ENCODE measurements around the gene CIBAR2.
"Not testable (repeated sequence)": the region's sequence is repeated elsewhere in the genome, so short reads cannot be mapped to it uniquely, and the experiment has no call there.

Gene CIBAR2

DNA sequence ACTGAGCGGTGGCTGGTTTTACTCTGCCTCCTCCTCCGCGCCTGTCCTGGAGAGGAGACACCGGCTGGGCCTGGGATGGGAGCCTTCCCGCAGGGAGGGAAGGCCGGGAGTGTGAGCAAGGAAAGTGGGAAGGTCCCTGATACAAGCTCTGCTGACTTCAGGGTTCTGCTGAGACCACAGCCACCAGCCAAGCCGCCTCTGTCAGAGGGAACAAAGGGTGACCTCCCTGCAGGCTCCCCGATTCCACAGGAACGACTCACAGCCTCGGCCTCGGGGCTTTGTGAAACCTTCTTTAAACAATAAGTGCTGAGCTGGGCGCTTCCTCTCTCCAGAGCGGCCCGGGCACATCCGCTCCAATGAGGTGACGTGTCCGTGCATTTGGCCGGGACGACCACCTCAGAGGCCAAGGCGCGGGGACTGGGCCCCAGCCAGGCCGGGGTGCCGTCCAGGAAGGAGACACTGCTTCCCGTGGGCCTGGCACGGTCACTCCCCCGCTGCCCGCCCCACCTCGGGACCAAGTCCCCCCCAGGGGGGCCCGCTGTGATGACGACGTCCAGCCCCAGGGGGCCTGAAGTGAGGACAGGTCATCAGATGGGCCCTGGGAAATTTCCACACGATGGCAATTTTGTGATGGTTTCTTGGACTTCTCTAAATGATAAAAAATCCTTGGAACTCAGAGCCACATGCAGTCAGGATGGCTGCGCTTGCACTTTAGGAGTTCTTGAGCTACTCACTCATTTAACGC, 11.8 kb upstream of the CIBAR2 start:
- DNase-seq (ENCODE audit: low read depth in 2 of 2), result peak; percentile 87 to 91
- TF ChIP-seq, protein P1, sequence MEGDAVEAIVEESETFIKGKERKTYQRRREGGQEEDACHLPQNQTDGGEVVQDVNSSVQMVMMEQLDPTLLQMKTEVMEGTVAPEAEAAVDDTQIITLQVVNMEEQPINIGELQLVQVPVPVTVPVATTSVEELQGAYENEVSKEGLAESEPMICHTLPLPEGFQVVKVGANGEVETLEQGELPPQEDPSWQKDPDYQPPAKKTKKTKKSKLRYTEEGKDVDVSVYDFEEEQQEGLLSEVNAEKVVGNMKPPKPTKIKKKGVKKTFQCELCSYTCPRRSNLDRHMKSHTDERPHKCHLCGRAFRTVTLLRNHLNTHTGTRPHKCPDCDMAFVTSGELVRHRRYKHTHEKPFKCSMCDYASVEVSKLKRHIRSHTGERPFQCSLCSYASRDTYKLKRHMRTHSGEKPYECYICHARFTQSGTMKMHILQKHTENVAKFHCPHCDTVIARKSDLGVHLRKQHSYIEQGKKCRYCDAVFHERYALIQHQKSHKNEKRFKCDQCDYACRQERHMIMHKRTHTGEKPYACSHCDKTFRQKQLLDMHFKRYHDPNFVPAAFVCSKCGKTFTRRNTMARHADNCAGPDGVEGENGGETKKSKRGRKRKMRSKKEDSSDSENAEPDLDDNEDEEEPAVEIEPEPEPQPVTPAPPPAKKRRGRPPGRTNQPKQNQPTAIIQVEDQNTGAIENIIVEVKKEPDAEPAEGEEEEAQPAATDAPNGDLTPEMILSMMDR (IDR thresholded peaks at IDR 0.05; ENCODE audit: low read depth, low read length), result no peak
- H3K4me3 ChIP-seq (replicated peaks in 1 of 2; ENCODE audit: low read depth in 2 of 2, low read length in 2 of 2), result peak overlapping the region in 1 of 2 donors; percentile 26

GRCh38 chr16:85123441-85123840, 11.2 kb upstream of the CIBAR2 start:
- H3K4me3 ChIP-seq (replicated peaks in 1 of 2; ENCODE audit: low read depth in 2 of 2, low read length in 2 of 2), result peak overlapping the region in 1 of 2 donors; percentile 26
- not testable (repeated sequence) for DNase-seq (ENCODE audit: low read depth in 2 of 2)

DNA sequence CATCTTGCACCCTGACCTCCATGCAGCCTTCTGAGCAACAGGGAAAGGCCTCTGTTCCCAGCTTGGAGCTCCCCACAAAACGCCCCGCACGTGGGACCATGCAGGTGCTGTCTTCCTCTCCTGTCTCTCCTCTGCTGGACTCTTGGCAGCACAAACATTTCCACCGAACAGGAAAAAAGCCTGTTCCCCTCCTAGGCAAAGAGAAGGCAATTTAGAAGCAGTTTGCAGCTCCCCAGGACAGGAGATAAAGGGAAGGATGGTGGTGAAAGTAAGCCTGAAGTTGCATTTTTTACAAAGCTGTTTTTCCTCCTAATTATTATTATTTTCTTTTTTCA, 7.7 kb upstream of the CIBAR2 start:
- no peak overlapping the region for H3K4me3 ChIP-seq (replicated peaks in 1 of 2; ENCODE audit: low read depth in 2 of 2, low read length in 2 of 2)
- TF ChIP-seq, protein P1 (IDR thresholded peaks at IDR 0.05; ENCODE audit: low read depth, low read length), result no peak
- no peak for DNase-seq (ENCODE audit: low read depth in 2 of 2)

- no peak overlapping the region for H3K4me3 ChIP-seq (replicated peaks in 1 of 2; ENCODE audit: low read depth in 2 of 2, low read length in 2 of 2)
- DNase-seq (ENCODE audit: low read depth in 2 of 2), result no peak
- TF ChIP-seq, protein P1 (IDR thresholded peaks at IDR 0.05; ENCODE audit: low read depth, low read length), result no peak
These were observed 5.1 kb upstream of the CIBAR2 start for GRCh38 chr16:85117418-85117817.

DNA sequence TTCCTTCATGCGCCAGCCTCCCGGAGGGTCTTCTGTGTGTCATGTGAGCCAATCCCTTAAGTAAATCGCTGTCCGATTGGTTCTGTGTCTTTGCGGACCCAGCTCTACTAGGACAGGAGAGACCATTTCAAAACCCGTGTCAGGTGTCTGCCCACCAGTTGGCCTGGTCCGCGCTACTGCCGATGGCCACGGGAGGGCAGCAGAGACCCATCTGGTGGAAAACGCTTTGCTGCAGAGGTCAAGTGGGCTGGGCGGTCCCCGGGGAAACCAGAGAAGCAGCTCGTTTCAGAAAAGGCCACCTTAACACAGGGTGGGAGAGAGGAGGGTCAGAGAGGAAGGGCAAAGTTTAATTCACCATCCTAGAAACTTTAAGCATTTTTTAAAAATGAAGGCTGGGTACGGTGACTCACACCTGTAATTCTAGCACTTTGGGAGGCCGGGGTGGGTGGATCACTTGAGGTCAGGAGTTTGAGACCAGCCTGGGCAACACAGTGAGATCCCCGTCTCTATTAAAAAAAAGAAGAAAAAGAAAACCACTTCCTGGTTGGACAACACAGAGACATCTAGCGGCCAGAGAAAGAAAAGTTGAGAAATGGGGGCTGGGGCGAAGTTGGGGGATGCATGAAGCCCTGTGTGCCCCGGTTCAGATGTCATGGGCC, 2.8 kb upstream of the CIBAR2 start:
- TF ChIP-seq, protein P1 (IDR thresholded peaks at IDR 0.05; ENCODE audit: low read depth, low read length), result peak; percentile 100

DNA sequence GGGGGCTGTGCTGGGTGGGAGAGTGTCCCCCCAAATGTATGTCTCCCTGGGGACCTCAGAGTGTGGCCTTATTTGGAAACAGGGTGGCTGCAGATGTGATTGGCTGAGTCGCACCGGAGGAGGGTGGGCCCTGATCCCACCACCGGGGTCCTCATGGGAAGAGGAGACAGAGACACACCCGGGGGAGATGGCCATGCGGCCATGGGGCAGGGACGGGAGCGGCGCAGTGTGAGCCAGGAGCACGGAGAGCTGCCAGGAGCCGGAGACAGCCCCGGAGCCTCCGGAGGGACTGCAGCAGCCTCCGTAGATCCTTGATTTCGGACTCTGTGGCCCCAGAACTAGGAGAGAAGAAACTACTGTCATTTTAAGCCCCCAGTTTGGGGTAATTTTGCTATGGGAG, 1.6 kb upstream of the CIBAR2 start:
- no peak for DNase-seq (ENCODE audit: low read depth in 2 of 2)
- no peak overlapping the region for H3K4me3 ChIP-seq (replicated peaks in 1 of 2; ENCODE audit: low read depth in 2 of 2, low read length in 2 of 2)
- TF ChIP-seq, protein P1 (IDR thresholded peaks at IDR 0.05; ENCODE audit: low read depth, low read length), result no peak

More for the DNA sequence above, 2.8 kb upstream of the CIBAR2 start:
- H3K4me3 ChIP-seq (replicated peaks in 1 of 2; ENCODE audit: low read depth in 2 of 2, low read length in 2 of 2), result no peak overlapping the region
- DNase-seq (ENCODE audit: low read depth in 2 of 2), result peak; percentile 85 to 88

DNA sequence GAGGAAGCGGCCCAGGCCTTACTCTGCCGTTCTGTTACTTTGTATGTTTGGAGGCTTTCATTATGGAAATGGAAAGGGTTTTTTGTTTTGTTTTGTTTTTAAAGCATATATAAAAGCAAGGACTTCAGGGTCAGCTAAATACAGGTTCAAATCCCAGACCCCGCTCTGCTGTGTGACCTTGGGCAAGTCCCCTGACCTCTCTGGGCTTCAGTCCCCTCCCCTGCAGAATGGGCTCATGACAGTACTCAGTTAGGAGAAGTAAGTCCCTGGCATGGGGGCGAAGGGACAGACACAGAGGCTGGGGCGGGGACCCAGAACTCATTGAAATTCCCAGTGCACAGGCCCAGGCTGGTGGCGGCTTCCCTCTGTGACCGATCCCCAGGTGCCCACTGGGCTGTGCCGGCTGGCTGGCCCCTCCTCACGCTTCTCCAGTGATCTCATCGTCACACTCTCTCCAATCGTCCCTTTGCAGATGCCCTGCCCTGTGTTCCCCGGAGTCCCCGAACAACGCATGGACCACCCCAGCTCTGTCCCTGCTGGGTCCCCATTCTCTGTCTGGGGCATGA, 979 bp upstream of the CIBAR2 start:
- no peak for DNase-seq (ENCODE audit: low read depth in 2 of 2)
- TF ChIP-seq, protein P1 (IDR thresholded peaks at IDR 0.05; ENCODE audit: low read depth, low read length), result no peak
- H3K4me3 ChIP-seq (replicated peaks in 1 of 2; ENCODE audit: low read depth in 2 of 2, low read length in 2 of 2), result no peak overlapping the region
